ENCODE data around the gene FAM163B.

- TF ChIP-seq CTCF (optimal IDR thresholded peaks at IDR 0.05 in 1 of 3, IDR thresholded peaks at IDR 0.05 in 1 of 3, conservative IDR thresholded peaks at IDR 0.05 in 1 of 3; ENCODE audit: extremely low read depth in 1 of 3, insufficient read depth in 2 of 3, low read length in 3 of 3) (no peak), EZH2 (IDR thresholded peaks at IDR 0.05; ENCODE audit: low read length) (no peak)
These were observed 47.1 kb downstream of the FAM163B start for GRCh38 chr9:133561976-133562554.

All from keratinocyte (primary cell).